GM08714 (cell line): ENCODE measurements around the gene OR51D1.

Source experiments
- H3K4me3 ChIP-seq: fragments of 200-500 bp; sonication (Bioruptor generic); 2 replicates; pipeline ENCODE4 v1.5.1; 2014; ENCODE audit warnings: mild to moderate bottlenecking, low read length, inconsistent platforms
- ZNF274 ChIP-seq: IDR thresholded peaks from 2 replicates; pipeline ENCODE4 v1.6.1; 2012; ENCODE audit warnings: mild to moderate bottlenecking, low read depth, low read length

OR51D1 gene

GRCh38 chr11:4636962-4637661 lies at the start of gene OR51D1:
OR51D1 (plus strand) TSS chr11:4637477; CDS start chr11:4639791, 2,314 bp downstream.
- TF ChIP-seq ZNF274, result no peak
- H3K4me3 ChIP-seq, result no peak within 1 kb of the TSS

- no peak overlapping the region for H3K4me3 ChIP-seq
- no peak for TF ChIP-seq ZNF274
Observed at GRCh38 chr11:4589017-4589416, 48.3 kb upstream of the OR51D1 start.

GRCh38 chr11:4593739-4594138 lies 43.5 kb upstream of the OR51D1 start, which contains the start of gene OR52I1:
OR52I1 (plus strand) TSS chr11:4594039; CDS start chr11:4594039, 0 bp downstream.
- TF ChIP-seq ZNF274, result no peak
- no peak within 1 kb of the TSS for H3K4me3 ChIP-seq

- TF ChIP-seq ZNF274, result no peak
Observed at GRCh38 chr11:4605057-4605456, 32.2 kb upstream of the OR51D1 start.

GRCh38 chr11:4606231-4607015 lies 30.9 kb upstream of the OR51D1 start:
- no peak for TF ChIP-seq ZNF274
- peak overlapping the region; percentile 61 for H3K4me3 ChIP-seq

More at GRCh38 chr11:4605057-4605456, 32.2 kb upstream of the OR51D1 start:
- H3K4me3 ChIP-seq, result no peak overlapping the region

GRCh38 chr11:4607096-4607495 lies 30.2 kb upstream of the OR51D1 start:
- no peak for TF ChIP-seq ZNF274
- peak overlapping the region; percentile 61 for H3K4me3 ChIP-seq

GRCh38 chr11:4607781-4608666 lies 29.3 kb upstream of the OR51D1 start, which contains the start of gene TRIM68:
TRIM68 (minus strand) TSS chr11:4608231; CDS start chr11:4605504, 2,727 bp downstream.
- peak within 1 kb of the TSS; percentile 61 for H3K4me3 ChIP-seq
- no peak for TF ChIP-seq ZNF274

- H3K4me3 ChIP-seq, result peak overlapping the region; percentile 19; the same call in 1 of the 2 replicates
- no peak for TF ChIP-seq ZNF274
Observed at GRCh38 chr11:4610258-4610935, 26.9 kb upstream of the OR51D1 start.

GRCh38 chr11:4611986-4612385 lies 25.3 kb upstream of the OR51D1 start:
- H3K4me3 ChIP-seq, result no peak overlapping the region
- no peak for TF ChIP-seq ZNF274

- TF ChIP-seq ZNF274, result no peak
- H3K4me3 ChIP-seq, result no peak overlapping the region
Observed at GRCh38 chr11:4615856-4616444, 21.3 kb upstream of the OR51D1 start.

- no peak for TF ChIP-seq ZNF274
- no peak overlapping the region for H3K4me3 ChIP-seq
Observed at GRCh38 chr11:4619514-4619913, 17.8 kb upstream of the OR51D1 start.

GRCh38 chr11:4626207-4627099 lies 10.8 kb upstream of the OR51D1 start:
- no peak for TF ChIP-seq ZNF274

More at GRCh38 chr11:4626207-4627099, 10.8 kb upstream of the OR51D1 start:
- no peak overlapping the region for H3K4me3 ChIP-seq
